ENCODE results near the gene SMC1B.
"Not testable (repeated sequence)": the region's sequence is repeated elsewhere in the genome, so short reads cannot be mapped to it uniquely, and the experiment has no call there.

SMC1B gene

DNA sequence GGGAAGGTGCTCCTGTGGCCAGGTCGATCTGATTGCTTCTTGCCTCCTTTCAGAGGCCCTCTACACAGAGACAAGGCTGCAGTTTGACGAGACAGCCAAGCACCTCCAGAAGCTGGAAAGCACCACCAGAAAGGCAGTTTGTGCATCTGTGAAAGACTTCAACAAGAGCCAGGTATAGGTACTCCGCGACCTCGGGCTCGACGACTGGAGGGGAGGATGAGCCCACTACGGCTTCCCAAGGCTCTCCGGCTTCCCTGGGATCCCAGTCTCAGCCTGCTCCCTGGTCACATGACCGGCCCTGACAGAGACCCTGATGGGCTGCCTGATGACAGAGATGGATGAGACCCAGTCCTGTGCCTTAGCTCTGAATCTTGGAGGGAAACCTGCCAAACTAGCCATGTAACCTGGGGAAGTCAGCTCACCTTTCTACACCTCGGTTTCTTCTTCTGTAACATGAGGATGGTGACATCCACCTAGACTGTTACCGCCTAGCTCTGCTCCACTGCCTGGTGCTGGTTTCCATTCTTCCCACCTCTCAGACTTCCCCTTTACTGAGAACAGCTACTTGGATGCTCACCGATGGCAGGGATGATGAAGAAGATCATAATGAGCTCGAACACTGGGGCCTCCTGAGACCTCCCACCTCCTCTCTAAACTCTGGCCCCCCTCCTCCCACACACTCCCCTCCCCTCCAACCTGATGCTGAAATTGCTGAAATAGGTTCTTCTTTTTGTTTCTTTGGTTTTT is 9.0 kb upstream of the SMC1B start:
- DNase-seq (ENCODE audit: low read depth in 2 of 2) = no peak

DNA sequence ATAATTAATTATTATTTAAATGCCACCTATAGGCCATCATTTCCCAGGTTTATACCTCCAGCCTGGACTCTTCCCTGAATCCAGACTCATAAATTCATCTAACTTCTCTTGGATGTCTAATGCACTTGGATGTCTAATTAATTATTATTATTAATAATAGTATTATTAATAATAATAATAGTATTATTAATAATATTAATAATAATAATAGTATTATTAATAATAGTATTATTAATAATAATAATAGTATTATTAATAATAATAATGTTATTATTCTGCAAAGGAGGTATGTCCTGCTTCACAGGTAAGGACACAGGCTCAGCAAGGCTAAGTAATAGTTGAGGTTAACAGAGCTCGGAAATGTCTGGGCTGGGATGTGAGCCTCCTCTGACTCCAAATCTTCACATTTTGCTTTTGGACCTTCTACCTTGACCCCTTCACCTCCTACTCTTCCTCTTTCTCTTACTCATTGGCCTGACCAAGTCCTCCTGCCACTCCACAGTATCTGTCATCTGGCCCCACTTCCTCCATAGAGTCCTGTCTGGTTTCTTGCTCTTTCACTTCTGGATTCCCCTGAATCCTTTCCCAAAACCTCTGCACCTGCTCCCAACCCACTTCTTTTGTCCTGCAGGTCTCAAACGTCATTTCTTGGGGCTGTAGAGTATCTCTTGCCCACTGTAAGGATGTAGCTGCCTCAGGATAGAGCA is 8.1 kb upstream of the SMC1B start:
- no peak for DNase-seq (ENCODE audit: low read depth in 2 of 2)

DNA sequence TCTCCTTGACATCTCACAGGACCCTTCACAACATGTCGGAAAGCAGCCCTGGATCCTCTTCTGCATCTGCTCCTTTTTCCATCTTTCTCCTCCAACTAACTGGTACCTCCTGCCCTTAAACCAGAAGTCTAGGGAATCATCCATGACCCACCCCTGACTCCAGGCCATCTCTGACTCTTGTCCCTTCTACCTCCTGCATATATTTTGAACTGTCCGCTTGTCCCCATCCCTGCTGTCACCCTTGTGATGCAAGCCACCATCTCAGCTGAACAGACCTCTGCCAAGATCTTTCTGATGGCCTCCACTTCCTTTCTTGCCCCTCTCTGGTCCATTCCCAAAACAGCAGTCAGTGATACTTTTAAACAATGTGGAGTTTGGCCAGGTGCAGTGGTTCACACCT is 7.1 kb upstream of the SMC1B start:
- DNase-seq (ENCODE audit: low read depth in 2 of 2) = no peak

DNA sequence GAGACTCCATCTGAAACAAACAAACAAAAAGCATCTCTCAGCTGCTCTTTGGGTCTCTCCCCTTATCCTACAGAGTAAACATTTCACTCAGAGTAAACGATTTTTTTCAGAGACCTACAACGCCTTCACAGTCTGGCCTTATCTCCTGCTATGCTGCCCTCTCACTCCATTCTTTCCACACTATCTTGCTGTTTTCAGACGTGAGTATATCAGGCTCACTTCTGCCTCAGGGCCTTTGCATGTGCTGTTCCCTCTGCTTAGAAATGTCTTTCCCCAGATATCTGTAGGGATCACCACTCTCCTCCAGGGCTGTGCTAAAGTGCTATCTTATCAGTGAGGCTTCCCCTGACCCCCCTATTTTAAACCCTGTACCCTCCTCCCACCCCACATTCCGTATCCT is 6.6 kb upstream of the SMC1B start:
- no peak for DNase-seq (ENCODE audit: low read depth in 2 of 2)

DNA sequence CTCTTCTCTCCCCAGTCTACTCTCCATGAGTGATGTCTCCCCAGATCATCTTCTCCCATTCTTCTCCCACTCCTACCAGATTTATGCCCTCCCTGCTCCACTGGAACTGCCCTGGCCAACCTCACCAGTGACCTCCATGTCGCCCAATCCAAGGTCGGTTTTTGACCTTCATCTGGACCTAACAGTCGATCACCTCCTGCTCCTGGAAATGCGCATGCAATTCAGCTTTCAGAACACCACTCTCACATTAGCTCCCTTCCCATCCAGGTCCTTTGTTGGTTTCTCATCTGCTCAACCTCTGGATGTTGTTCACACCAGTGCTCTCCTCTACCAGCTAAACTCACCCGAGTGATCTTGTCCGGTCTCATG is 5.4 kb upstream of the SMC1B start:
- DNase-seq (ENCODE audit: low read depth in 2 of 2) = no peak

DNA sequence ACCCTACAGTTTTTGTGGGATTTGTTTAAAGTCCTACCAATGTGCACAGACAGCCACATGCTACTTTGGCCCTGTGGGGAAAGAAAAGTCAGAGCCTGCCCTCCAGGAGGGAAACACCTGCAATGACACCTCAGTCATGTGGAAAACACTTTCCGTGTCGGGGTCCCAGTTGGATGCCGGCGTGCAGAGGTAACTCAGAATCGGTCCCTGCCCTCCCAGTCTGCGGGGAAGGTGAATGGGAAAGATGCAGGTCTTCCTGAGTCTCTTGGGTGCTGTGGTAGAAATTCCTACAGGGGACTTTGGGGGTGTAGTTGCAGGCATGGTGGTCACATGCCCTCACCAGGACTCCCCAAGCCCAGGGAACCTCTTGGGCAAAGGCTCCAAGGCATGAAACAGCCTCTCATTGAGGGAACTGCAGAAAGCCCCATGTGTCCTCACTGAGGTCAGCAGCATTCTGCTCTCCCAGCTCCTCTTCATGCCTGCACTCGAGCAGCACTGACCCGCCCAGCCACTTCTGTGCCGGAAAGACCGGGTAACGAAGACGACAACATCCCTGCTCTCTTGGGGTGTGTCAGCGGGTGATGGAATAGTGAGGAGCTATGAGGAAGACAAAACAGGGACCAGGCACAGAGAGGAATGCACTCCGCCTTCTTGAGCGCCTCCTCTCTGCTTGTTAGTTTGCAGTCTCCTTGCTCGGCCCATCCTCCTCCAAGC is 4.8 kb upstream of the SMC1B start:
- no peak for DNase-seq (ENCODE audit: low read depth in 2 of 2)

DNA sequence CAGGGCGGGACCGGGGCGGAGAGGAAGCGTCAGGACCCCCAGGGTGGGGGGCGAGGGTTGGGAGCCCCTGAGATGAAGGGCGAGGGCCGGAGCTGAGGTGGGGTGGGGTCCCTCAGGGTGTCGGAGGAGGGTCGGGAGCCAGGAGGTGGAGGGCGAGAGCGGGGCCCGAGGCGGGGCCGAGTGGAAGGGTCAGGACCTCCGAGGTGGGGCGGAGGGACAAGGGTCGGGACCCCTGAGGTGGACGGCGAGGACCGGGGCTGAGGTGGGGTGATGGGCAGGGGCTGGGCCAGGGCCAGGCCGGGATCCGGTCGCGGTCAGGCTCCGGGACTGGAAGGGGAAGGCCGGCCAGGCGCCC is 409 bp downstream of the SMC1B start:
- DNase-seq (ENCODE audit: low read depth in 2 of 2) = no peak

DNA sequence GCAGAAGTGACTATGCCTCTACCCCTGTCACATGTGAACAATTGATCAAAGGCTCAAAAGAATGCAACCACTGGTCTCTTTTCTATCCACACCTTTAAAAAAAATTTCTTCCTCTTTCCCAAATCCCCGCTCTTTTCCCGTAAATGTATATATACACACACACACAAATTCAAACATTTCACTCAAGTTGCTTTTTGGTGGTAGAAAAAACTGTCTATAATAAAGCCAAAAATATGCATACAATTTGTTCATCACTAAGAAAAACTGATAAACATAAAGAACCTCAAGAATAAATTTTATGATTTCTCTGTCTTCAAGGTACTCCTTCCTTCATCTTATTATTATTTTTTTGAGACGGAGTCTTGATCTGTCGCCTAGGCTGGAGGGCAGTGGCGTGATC is 5.6 kb downstream of the SMC1B start:
- DNase-seq (ENCODE audit: low read depth in 2 of 2) = no peak

DNA sequence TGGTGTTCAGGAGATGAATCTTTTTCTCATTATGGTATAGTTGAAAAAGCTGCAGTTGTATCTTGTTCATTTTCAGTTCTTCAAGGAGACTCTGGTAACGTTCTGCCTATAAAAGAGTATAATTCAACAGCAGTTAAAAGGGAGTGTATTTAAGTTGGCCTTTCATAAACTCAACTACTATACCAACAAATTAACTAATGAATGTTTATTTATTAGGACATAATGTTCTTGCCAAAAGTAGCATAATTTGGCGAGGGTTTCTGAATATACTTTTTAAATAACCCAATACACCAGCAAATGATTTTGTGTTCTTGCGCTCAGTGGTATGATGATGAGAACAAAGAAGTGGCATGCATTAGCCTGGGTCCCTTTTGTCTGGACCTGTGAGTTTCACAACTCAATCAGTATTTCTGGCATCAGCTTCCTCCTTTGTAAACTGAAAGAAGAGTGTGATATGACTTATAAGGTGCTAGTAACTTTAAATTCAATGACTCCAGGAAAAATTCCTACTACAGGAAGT is 10.9 kb downstream of the SMC1B start:
- DNase-seq (ENCODE audit: low read depth in 2 of 2) = no peak

DNA sequence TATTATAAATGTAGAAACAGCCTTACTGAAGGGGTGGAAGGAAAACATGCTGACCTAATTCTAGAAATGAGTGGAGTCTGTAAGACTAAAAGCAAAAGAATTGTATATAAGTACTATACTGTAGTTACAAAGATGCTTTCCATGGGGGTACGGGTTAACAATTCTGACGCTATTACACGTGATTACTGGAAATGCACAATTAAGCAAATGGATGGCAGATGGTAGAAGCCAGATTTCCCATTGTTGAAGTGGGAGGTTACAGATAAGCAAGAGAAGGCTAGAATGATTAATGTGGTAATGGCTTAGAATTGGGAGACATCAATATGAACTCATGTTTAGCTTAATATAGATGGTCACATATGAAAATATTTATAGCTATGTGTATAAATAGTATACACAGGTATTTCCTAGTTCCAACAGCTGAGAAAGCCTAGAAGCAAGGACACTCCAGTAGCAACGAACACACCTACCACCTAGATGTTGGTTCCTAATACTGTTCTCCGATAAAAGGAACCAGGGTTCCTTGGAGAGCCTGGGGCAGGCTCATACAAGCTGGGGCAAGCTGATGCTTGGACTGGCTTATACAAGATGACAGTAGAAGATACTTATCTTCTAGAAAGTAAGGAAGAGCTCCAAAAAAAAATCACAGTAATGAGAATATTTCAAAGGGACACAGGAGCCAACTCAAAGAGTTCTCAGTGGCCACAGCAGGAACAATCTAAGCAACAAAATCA is 13.5 kb downstream of the SMC1B start:
- DNase-seq (ENCODE audit: low read depth in 2 of 2) = no peak

DNA sequence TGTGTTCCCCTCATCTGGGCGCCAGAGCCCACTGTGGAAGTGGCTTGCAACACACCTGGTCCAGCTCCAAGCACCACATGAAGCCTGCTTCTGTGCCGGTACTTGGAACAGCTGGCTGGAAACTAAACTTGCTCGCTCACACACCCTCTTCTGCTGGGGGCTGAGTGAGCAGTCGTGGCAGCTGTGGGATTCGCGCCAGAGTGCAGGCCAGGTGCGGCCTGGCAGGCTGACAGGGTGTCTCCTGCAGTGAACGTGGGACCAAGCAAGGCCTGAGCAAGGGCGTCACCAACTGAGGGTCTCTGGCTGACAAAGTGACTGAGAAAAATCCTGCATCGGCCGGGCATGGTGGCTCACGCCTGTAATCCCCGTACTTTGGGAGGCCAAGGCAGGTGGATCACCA is 15.2 kb downstream of the SMC1B start:
- DNase-seq (ENCODE audit: low read depth in 2 of 2) = no peak

DNA sequence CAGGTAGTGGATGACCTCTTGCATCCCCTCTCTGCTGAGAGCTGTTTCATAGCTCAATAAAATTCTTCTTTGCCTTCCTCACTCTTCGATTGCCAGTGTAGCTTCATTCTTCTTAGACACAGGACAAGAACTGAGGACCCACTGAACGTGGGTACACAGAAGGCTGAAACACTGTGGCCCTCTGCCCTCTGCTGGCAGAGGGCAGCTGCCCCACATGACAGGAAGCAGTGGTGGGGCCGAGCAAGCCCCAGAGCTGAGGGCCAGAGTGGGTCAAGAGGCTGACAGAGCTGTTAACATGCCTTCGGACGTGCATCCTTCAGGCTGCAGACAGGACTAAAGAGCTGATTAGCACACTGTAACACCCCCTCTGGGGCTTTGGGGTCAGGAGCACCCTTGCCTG is 15.6 kb downstream of the SMC1B start:
- no peak for DNase-seq (ENCODE audit: low read depth in 2 of 2)

DNA sequence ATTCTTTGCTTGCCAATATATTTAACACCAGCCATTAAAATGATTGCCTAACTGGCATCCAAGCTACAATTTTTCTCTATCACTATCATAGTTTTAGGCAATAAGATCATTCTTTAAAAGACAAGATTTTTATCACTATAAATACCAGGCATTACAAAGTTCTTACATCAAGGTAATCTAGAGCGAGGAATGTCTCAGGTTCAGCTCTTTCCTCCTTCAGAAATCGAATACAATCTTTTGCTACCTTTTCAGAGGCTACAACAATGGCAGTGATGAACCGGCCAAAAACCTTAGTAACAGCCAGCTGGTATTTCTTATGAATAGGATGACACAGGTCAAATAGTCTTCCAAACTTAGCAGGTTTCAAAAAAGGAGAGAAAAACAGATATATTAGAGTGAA is 23.9 kb downstream of the SMC1B start:
- DNase-seq (ENCODE audit: low read depth in 2 of 2) = no peak

DNA sequence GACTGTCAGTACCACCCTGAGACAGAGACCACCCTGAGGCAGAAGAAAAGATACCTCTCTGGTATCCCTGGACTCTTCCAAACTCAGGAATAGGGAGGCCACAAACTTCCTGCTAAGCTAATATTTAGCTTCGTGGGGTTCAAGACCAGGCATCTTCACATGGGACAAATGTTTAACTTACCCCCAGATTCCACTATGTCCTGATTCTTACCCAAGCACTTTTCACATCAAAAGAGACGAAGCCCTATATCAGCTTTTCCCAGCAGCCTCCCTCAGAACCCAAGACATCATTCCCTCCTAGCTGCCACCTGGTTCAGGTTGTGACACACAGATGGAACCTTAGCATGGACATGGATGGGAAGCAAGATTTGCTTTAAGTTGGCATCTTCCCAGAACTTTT is 32.1 kb downstream of the SMC1B start:
- no peak for DNase-seq (ENCODE audit: low read depth in 2 of 2)

DNA sequence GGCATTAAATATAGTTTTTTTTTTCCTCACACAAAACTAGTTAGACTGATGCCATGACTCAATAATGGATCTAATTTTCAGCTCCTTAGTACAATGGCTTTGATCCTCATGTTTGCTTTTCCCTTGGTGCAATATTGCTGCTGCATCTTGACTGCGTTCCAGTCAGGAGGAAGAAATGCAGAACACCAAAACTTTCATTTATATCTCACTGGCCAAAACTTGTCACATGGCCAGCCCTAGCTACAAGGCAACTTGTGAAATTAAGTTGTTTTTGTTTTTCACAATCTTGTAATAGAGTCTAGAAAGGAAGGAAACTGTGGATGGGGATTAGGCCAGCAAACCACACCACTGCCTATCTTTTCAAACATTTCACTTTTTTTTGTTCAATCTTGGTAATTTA is 36.7 kb downstream of the SMC1B start:
- no peak for DNase-seq (ENCODE audit: low read depth in 2 of 2)

DNA sequence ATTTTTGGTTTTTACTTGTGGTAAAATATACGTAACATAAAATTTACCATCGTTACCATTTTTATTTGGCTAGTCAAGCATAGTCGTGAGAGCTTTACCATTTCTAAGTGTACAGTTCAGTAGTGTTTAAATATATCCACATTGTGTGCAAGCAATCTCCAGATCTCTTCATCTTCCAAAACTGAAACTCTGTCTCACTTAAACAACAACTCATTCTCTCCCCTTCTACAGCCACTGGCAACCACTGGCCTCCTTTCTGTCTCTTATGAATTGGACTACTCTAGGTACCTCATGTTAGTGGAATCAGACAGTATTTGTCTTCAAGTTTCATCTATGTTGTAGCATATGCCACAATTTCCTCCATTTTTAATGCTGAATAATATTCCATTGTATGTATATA is 37.4 kb downstream of the SMC1B start:
- DNase-seq (ENCODE audit: low read depth in 2 of 2) = no peak

DNA sequence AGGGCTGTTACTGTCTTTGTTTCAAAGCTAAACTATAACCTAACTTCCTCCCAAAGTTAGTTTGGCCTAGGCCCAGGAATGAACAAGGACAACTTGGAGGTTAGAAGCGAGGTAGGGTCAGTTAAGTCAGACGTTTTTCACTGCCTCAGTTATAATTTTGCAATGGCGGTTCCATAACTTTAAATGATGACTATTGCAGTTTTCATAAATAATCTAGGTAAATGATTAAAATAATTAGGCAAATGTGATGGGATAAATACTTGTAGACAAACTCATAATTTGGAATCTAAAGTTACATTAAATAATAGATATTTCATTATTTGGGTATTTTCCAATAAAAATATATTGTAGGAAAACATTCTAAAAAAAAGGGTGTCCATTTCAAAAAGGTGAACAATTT is 39.8 kb downstream of the SMC1B start:
- DNase-seq (ENCODE audit: low read depth in 2 of 2) = not testable (repeated sequence)

DNA sequence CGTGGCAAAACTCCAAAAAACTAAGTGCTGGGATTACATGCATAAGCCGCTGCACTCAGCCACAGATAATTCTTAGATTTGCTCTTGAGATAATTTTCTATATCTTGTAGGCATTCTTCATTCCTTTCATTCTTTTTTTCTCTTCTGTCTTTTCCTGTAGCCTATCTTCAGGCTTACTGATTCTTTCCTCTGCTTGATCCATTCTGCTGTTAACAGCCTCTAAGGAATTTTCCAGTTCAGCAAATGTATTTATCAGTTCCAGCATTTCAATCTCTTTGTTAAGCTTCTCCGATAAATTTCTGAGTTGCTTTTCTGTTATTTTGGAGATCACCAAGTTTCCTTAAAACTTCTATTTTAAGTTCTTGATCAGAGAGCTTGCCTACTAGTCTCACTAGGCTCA is 46.7 kb downstream of the SMC1B start:
- DNase-seq (ENCODE audit: low read depth in 2 of 2) = no peak

DNA sequence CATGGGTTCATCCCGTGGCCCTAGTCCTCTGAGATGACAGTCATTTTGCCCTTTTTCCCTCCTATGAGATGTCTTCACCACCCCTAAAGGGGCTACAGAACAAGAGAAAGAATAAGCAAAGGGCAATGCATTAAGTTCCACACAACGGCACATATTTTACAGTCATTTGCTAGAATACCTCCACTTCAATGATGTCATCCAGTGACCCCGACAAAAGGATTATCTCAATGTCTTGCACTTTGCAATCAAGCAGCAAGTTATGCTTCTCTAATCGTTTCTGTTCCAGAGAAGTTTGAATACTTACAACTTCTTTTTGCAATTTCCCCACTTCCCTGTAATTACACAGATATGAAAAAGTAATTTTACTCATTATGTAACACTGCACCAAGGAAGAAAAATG is 53.8 kb downstream of the SMC1B start:
- no peak for DNase-seq (ENCODE audit: low read depth in 2 of 2)

DNA sequence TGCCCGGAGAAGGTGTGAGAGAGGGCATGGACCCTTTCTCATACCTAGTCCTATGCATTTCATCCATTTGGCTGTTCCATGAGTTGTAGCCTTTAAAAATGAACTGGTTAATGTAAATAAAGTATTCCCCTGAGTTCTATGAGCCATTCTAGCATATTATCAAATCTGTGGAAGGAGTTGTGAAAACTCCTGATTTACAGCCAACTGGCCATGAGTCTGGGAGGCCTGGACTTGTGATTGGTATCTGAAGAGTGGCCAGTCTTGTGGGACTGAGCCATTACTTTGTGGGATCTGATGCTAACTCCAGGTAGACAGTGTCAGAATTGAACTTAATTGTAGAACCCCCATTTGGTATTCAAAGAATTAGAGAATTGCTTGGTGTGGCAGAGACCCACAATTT is 55.3 kb downstream of the SMC1B start:
- no peak for DNase-seq (ENCODE audit: low read depth in 2 of 2)

DNA sequence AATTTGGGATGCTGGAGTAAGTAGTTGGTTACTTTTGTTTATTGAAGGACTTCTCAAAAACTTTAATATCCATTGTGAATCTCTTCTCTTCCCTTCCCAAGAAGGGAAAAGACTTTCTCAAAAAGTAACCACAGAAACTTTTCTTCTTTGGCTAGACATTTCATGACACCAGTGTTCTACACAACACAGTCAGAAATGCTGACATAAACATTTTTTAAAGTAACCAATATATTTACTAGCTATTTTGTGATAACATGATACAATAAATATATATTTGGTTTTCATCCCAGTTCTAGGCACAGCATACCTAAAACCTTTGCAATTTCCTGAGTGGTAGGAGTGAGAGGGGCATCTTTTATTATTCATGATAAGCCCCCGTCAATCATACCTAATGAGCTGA is 55.9 kb downstream of the SMC1B start:
- DNase-seq (ENCODE audit: low read depth in 2 of 2) = no peak

DNA sequence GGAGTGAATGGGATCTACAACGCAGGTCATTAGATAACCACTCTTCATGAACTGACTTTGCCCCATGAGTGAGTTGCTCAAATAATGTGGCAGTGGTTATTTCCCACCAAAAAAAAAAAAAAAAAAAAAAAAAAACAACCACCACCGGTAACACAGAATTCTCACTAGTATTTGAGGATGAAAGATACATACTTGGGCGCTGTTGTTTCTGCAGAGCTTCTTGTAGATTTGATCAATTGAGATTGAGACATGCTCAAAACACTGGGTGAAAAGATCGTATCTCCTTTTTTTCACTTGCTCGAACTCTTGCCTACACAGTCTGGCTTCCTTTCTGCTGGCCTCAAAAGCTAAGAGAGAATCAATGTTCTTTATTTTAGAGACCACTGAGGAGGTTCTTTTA is 59.6 kb downstream of the SMC1B start:
- no peak for DNase-seq (ENCODE audit: low read depth in 2 of 2)

Data from stimulated activated CD4-positive, alpha-beta T cell treated with anti-CD3 and anti-CD28 coated beads, Interleukin-1b, Interleukin-23, amount 100 ng/mL, for 1 hour (primary cell).